Esophagus squamous epithelium (tissue), 5 donors: ENCODE results near the gene FANK1. TPM values are rescaled to one million over a fixed set of nuclear protein-coding genes. Genes with fewer than 3 reads are reported as not detected.
"Not testable (repeated sequence)": the region's sequence is repeated elsewhere in the genome, so short reads cannot be mapped to it uniquely, and the experiment has no call there.

Source experiments
- DNase-seq: peaks from one replicate; lab custom pipeline; 2025; lab: John Stamatoyannopoulos, UW
- H3K27ac ChIP-seq, 4 donors: fragments of 200-600 bp; sonication (generic); one replicate each; pipeline ENCODE4 v1.5.1; 2016 to 2019; ENCODE audit warnings: mild to moderate bottlenecking in 1 of 4
- H3K27me3 ChIP-seq, 4 donors: fragments of 200-600 bp; sonication (generic); 1 replicate in 3 of 4; 2 replicates in 1 of 4; pipeline versions ENCODE4 v1.5.1 to v1.6.0; 2017 to 2021; ENCODE audit warnings: antibody characterized with exemption in 1 of 4
- H3K36me3 ChIP-seq, 3 donors: fragments of 200-600 bp; sonication (generic); one replicate each; pipeline ENCODE4 v1.5.1; 2016 to 2019
- H3K4me1 ChIP-seq, 3 donors: fragments of 200-600 bp; sonication (generic); one replicate each; pipeline ENCODE4 v1.5.1; 2017 to 2019
- H3K4me3 ChIP-seq, 4 donors: fragments of 200-600 bp; sonication (generic); 1 replicate in 3 of 4; 2 replicates in 1 of 4; pipeline ENCODE4 v1.5.1; 2016 to 2019; ENCODE audit warnings: mild to moderate bottlenecking in 2 of 4, moderate library complexity in 1 of 4
- H3K9me3 ChIP-seq, 3 donors: fragments of 200-600 bp; sonication (generic); one replicate each; pipeline ENCODE4 v1.5.1; 2016 to 2019
- POLR2A ChIP-seq, 4 donors: fragments of 450-650 bp; IDR thresholded peaks; one replicate each; pipeline ENCODE4 v1.6.1; 2017; ENCODE audit warnings: antibody characterized with exemption in 4 of 4, mild to moderate bottlenecking in 4 of 4, moderate library complexity in 3 of 4
- WGBS, 2 donors: methylation state at CpG; one replicate each; pipeline ENCODE4 v1.1.5; 2018; 5-methylcytosine and 5-hydroxymethylcytosine counted together
- intact Hi-C: fragments of 100-400 bp; cut with DNase I; formaldehyde crosslinking; loops from one replicate; pipeline ENCODE4 v1.15.0; 2022
- total RNA-seq, 4 donors: library from RNA; depleted of rRNA; stranded (reverse); fragments of >200 nt; gene quantifications; one replicate each; pipeline ENCODE4 v1.1.0, GENCODE V29; 2016
- TF ChIP-seq, protein P1 (sequence below), 6 experiments: fragments of 450-650 bp in 4 of 6; fragments of 200-600 bp in 2 of 6; sonication (generic) in 2 of 6; IDR thresholded peaks; one replicate each; pipeline ENCODE4 v1.5.1; 2016 to 2019; ENCODE audit warnings: antibody characterized with exemption in 6 of 6, mild to moderate bottlenecking in 4 of 6, moderate library complexity in 4 of 6
- donor health status: DM: yes; HTN: yes; CAD: no.

FANK1 gene
- total RNA-seq, 4 donors from 2014 or later = 1.7 to 7.7 (median 3.8) TPM

DNA sequence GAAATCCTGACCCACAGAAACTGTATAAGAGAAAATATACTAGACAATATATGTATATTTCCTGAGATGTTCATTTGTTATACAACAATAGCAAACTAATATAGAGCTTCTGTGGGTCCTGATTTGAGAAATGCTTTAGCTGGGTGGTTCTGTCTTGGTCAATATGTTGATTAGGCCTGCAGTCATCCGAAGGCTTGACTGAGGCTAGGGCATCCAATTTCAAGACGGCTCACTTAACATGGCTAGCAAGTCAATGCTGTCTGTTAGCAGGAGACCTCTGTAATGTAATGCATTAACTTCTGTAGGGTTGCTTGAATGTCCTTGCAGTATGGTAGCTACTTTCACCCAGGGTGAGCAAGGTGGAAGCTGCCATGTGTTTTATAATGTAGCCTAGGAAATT, 12.4 kb downstream of the FANK1 start:
- not testable (repeated sequence) for H3K36me3 ChIP-seq, DNase-seq

DNA sequence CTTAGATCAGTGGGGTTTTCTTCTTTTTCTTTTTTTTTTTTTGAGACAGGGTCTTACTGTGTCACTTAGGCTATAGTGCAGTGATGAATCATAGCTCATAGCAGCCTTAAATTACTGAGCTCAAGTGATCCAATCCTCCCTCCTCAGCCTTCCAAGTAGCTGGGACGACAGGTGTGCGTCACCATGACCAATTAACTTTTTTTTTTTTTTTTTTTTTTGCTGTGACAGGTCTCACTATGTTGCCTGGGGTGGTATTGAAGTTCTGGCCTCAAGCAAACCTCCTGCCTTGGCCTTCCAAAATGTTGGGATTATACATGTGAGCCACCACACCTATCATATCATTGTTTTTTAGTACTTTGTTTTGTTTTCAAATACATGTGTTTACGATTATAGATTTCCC, 13.1 kb downstream of the FANK1 start:
- H3K4me3 ChIP-seq, H3K27me3 ChIP-seq, DNase-seq, H3K27ac ChIP-seq, intact Hi-C loops, H3K4me1 ChIP-seq, H3K9me3 ChIP-seq, H3K36me3 ChIP-seq: not testable (repeated sequence)
- WGBS, 2 donors = 75 to 91% methylated on average over 3 of the region's 3 CpGs

More for the DNA sequence above, 12.4 kb downstream of the FANK1 start:
- H3K4me3 ChIP-seq, H3K27me3 ChIP-seq, H3K27ac ChIP-seq, intact Hi-C loops, H3K4me1 ChIP-seq, H3K9me3 ChIP-seq: not testable (repeated sequence)
- 56 to 60% methylated on average over 2 of the region's 2 CpGs for WGBS, 2 donors

DNA sequence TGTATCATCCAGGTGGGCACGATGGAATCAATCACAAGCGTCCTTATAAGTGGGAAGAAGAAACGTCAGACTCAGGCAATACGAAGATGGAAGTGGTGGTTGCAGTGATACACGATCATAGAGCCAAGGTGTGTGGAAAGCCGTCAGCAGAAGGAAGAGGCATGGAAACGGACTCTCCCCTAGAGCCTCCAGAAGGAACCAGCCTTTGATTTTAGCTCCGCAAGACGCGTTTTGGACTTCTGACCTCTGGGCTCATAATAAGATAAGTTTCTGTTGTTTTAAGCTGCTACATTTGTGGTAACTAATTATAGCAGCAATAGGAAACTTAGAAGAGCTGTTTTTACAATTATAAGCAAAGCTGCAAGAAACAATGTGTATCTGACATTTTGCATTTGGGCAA, 14.8 kb downstream of the FANK1 start:
- Histone ChIP-seq H3K36me3 (no peaks in the 10 kb centered on the region), H3K4me1 (no peaks in the 10 kb centered on the region), H3K27me3 (no peaks in the 10 kb centered on the region), H3K27ac (no peak overlapping the region), H3K4me3 (no peak overlapping the region), H3K9me3 (no peaks in the 10 kb centered on the region)
- DNase-seq = no peak
- intact Hi-C loops = no loop called here
- no peak for TF ChIP-seq POLR2A (IDR thresholded peaks at IDR 0.05)
- TF ChIP-seq, protein P1, sequence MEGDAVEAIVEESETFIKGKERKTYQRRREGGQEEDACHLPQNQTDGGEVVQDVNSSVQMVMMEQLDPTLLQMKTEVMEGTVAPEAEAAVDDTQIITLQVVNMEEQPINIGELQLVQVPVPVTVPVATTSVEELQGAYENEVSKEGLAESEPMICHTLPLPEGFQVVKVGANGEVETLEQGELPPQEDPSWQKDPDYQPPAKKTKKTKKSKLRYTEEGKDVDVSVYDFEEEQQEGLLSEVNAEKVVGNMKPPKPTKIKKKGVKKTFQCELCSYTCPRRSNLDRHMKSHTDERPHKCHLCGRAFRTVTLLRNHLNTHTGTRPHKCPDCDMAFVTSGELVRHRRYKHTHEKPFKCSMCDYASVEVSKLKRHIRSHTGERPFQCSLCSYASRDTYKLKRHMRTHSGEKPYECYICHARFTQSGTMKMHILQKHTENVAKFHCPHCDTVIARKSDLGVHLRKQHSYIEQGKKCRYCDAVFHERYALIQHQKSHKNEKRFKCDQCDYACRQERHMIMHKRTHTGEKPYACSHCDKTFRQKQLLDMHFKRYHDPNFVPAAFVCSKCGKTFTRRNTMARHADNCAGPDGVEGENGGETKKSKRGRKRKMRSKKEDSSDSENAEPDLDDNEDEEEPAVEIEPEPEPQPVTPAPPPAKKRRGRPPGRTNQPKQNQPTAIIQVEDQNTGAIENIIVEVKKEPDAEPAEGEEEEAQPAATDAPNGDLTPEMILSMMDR (IDR thresholded peaks at IDR 0.05) = no peak
- 88 to 91% methylated on average over 10 of the region's 10 CpGs for WGBS, 2 donors

DNA sequence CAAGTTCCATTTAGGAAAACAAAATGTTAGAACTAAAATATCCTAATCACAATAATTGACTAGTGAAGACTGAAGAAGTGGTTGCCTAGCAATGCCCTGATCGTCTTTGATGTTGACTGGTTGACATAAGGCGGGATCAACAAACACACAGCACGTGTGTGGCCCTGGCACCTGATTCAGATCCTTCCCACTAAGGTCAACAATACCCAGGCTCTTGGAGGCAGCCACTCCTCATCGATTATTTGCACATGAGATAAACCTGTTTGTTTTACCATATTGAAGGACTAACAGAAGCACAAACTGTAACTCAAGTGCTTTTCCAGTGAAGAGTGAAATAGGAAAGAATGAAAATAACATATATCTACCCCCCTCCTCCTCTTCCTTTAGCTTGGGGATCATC, 15.6 kb downstream of the FANK1 start:
- H3K4me1 ChIP-seq = no peaks in the 10 kb centered on the region
- H3K27me3 ChIP-seq = no peaks in the 10 kb centered on the region
- H3K9me3 ChIP-seq = no peaks in the 10 kb centered on the region
- no peak overlapping the region for H3K27ac ChIP-seq
- no peak for DNase-seq
- intact Hi-C loops = no loop called here
- TF ChIP-seq, protein P1 (IDR thresholded peaks at IDR 0.05) = no peak
- no peak for TF ChIP-seq POLR2A (IDR thresholded peaks at IDR 0.05)
- no peak overlapping the region for H3K4me3 ChIP-seq
- 57 to 59% methylated on average over 4 of the region's 4 CpGs for WGBS, 2 donors
- no peaks in the 10 kb centered on the region for H3K36me3 ChIP-seq

DNA sequence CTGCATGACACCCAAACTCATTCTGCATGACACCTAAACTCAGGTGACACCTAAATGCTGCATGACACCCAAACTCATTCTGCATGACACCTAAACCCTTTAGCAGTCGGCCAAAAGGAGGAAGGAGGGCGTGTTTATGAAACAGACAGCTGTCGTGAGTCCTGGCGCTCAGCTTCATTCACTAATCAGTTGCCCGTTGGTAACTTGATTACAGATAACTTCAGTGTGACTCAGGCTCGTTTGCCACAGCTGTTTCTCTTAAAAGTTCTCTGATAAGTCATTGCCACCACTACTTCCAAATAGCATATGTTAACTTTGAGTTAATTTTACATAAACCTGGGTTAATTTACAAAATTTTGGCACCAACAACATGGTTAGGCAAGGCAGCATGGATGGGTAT, 16.9 kb downstream of the FANK1 start:
- H3K36me3 ChIP-seq, intact Hi-C loops, H3K4me3 ChIP-seq, H3K9me3 ChIP-seq, DNase-seq, H3K4me1 ChIP-seq, H3K27me3 ChIP-seq, H3K27ac ChIP-seq: not testable (repeated sequence)
- 45 to 58% methylated on average over 6 of the region's 6 CpGs for WGBS, 2 donors

DNA sequence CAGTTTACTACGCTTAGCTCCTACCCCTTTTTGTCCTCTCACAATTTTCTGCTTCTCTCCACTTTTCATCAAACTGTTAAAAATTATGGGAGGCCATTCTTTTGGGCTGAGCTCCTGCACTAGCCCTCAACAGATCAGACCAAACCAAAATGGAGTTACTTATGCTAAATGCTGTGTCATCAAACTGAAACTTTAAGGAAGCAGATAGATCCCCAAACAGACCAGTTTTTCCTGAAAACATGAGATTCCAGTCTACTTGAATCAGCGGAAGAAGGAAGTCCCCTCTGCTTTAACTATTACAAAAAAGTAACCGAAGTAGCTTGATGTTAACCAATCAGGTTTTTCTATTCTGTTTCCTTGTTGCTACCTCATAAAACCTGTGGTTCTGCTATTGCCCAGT, 20.6 kb downstream of the FANK1 start:
- Histone ChIP-seq H3K4me1 (no peaks in the 10 kb centered on the region), H3K27me3 (no peaks in the 10 kb centered on the region), H3K36me3 (no peaks in the 10 kb centered on the region), H3K27ac (no peak overlapping the region), H3K9me3 (peaks cover 0 to 4% (median 0%) of the 10 kb centered on the region in 3 donors), H3K4me3 (no peak overlapping the region)
- intact Hi-C loops = no loop called here
- 67 to 76% methylated on average over 3 of the region's 3 CpGs for WGBS, 2 donors
- DNase-seq = no peak
- no peak for TF ChIP-seq POLR2A (IDR thresholded peaks at IDR 0.05)
- TF ChIP-seq, protein P1 (IDR thresholded peaks at IDR 0.05) = no peak

DNA sequence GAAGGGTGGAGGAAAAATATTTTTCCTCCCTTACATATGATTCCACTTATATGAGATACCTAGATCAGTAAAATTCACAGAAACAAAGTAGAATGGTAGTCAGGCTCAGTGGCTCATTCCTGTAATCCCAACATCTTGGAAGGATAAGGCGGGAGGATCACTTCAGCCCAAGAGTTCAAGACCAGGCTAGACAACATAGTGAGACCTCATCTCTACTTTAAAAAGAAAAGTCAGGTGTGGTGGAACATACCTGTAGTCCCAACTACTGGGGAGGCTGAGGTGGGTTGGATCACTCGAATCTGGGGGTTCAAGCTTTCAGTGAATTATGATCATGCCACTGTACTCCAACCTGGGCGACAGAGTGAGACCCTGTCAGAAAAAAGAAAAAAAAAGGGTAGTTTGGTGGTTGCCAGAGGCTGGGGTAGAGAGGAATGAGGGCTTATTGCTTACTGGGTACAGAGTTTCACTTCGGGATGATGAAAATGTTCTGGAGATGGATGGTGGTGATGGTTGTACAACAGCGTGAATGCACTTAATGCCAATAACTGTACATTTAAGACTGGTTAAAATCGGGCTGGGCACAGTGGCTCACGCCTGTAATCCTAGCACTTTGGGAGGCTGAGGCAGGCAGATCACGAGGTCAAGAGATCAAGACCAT, 21.5 kb downstream of the FANK1 start:
- H3K9me3 ChIP-seq, H3K4me3 ChIP-seq, H3K4me1 ChIP-seq, intact Hi-C loops, H3K36me3 ChIP-seq, H3K27me3 ChIP-seq, DNase-seq, H3K27ac ChIP-seq: not testable (repeated sequence)
- 82 to 83% methylated on average over 8 of the region's 8 CpGs for WGBS, 2 donors

DNA sequence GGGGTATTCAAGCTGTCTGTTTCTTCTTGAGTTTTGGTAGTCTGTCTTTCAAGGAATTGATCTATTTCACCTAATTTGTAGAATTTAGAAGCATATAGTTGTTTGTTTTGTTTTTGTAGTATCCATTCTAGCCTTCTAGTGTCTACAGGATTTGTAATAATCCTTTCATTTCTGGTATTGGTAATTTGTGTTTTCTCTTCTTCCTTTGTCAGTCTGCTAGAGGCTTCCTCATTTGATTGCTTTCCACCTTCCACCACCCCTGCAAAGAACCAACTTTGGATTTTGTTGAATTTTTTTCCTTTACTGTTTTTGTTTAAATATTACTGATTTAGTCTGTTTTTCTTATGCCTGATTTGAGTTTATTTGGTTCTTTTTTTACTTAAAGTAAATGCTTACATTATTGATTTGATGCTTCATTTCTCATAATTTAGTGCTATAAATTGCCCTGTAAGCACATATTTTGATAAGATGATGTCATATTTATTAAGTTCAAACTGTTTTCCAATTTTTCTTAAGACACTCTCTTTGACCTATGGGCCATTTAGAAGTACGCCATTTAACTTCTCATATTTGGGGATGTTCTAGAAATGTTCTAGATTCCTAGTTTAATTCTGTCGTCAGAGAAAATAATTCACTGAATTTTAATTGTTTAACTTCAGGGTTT, 25.4 kb downstream of the FANK1 start:
- DNase-seq, H3K27ac ChIP-seq, H3K9me3 ChIP-seq, H3K4me3 ChIP-seq, H3K36me3 ChIP-seq, intact Hi-C loops, H3K4me1 ChIP-seq, H3K27me3 ChIP-seq: not testable (repeated sequence)
- 100% methylated on average over 2 of the region's 2 CpGs for WGBS, 2 donors
